AG09319 (cell line): ENCODE measurements around the gene ABHD10.
A peak's percentile ranks its signal among the peaks of the same experiment; 100 is the strongest.

Experiments used
- DNase-seq: peaks from one replicate; pipeline ENCODE4 v3.0.0-alpha.2; 2010; ENCODE audit warnings: low read depth; ENCODE audit errors: extremely low read depth
- TF ChIP-seq, protein P1 (sequence below): IDR thresholded peaks from 2 replicates; pipeline ENCODE4 v1.5.1; 2011; ENCODE audit warnings: low read depth, mild to moderate bottlenecking, inconsistent platforms, low read length, moderate library complexity

ABHD10 gene

DNA sequence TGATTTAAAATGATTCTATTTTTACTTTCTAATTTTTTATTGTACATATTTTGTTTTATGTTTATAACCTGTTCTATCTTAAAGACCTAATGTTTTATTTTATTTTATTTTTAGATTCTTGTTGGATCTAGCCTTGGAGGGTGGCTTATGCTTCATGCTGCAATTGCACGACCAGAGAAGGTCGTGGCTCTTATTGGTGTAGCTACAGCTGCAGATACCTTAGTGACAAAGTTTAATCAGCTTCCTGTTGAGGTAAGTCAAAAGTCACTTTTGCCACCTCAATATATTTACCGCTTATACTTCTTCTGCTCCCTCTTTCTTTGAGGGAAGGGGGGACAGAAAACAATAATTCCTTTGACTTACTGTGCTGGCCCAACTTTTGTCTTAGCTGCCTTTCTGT lies 8.0 kb downstream of the ABHD10 start:
- no peak for DNase-seq

DNA sequence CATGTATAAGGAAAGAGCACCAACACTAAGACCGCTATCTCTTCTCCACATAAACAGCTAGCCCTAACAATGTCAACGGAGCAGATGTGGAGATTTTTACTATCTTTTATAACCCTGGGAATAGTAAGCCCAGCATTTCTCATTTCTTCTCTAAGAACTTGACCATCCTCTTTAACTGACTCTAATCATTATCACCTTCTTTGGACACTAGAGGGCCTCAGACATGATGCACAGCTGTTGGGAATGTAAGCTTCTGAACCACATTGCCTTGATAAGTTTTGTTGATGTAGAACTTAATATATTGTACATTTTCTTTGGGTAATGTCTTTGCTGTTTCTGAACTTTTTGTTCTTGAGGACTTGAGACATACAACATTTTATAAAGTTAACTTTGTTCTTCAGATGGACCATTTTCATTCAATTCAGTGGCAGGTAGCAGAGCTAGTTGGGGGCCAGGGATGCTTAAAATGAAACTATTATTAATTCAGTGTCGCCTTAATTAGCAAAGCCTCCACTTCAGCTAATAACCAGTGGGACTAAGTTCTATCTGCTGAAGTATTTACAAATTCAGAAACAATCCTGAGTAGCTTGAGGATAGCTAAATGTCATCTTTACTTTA lies 10.3 kb downstream of the ABHD10 start:
- TF ChIP-seq, protein P1, sequence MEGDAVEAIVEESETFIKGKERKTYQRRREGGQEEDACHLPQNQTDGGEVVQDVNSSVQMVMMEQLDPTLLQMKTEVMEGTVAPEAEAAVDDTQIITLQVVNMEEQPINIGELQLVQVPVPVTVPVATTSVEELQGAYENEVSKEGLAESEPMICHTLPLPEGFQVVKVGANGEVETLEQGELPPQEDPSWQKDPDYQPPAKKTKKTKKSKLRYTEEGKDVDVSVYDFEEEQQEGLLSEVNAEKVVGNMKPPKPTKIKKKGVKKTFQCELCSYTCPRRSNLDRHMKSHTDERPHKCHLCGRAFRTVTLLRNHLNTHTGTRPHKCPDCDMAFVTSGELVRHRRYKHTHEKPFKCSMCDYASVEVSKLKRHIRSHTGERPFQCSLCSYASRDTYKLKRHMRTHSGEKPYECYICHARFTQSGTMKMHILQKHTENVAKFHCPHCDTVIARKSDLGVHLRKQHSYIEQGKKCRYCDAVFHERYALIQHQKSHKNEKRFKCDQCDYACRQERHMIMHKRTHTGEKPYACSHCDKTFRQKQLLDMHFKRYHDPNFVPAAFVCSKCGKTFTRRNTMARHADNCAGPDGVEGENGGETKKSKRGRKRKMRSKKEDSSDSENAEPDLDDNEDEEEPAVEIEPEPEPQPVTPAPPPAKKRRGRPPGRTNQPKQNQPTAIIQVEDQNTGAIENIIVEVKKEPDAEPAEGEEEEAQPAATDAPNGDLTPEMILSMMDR: peak; percentile 76
- no peak for DNase-seq

More for the DNA sequence above, 8.0 kb downstream of the ABHD10 start:
- TF ChIP-seq, protein P1: no peak

DNA sequence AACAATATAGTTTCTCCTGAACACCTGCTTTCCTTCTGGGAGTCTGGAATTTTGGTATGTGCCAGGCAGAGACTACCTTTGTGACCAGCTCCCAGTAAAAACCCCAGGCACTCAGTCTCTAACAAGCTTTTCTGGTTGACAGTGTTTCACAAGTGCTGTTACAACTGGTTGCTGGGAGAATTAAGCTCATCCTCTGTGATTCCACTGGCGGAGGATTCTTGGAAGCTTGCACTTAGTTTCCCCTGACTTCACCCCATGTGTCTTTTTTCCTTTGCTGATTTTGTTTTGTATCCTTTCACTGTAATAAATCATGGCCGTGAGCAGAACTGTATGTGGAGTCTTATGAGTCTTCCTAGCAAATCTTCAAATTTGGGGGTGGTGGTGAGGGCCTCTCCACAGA lies 14.2 kb downstream of the ABHD10 start:
- TF ChIP-seq, protein P1: no peak
- DNase-seq: no peak

DNA sequence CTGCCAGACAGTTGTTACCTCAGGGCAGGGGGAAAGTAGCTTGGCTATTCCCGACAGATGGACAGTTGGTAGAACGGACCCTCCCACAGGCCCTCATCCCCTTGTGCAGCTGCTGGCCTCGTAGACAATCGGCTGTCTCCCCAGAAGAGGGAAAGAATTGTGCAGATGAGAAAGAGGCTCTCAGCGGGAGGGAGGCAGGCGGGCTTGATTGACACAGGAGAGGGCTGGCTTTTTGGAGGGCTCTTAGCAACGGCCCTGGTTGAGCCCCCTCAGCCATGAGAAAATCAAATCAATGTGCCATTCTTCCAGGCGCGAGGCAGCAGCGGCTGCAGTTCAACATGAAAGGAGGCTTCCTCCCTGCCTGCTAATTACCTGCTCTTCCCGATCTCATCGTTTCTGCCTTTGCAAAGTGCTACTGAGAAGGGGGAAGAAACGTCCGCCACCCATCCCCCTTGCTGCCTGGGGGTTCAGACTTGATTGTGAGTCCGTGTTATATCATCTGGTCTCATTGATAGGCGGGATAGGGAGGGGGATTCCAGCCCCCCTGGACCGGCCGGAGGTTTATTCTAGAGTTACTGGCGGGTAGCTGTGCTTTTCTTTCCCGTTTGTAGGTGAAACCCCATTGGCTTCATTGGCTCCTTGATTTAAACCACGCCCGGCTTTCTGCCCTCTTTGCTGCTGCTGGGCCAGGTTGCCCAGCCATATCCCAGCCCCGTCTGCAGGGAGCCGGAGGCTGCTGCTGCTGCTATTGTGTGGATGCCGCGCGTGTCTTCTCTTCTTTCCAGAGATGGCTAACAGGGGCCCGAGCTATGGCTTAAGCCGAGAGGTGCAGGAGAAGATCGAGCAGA lies 20.0 kb downstream of the ABHD10 start, which contains the start of gene TAGLN3:
TAGLN3 (plus strand) TSS at position 287 of the 848 bp plus-strand sequence; CDS start at position 788, 501 bp downstream.
- TF ChIP-seq, protein P1: no peak
- DNase-seq: no peak

DNA sequence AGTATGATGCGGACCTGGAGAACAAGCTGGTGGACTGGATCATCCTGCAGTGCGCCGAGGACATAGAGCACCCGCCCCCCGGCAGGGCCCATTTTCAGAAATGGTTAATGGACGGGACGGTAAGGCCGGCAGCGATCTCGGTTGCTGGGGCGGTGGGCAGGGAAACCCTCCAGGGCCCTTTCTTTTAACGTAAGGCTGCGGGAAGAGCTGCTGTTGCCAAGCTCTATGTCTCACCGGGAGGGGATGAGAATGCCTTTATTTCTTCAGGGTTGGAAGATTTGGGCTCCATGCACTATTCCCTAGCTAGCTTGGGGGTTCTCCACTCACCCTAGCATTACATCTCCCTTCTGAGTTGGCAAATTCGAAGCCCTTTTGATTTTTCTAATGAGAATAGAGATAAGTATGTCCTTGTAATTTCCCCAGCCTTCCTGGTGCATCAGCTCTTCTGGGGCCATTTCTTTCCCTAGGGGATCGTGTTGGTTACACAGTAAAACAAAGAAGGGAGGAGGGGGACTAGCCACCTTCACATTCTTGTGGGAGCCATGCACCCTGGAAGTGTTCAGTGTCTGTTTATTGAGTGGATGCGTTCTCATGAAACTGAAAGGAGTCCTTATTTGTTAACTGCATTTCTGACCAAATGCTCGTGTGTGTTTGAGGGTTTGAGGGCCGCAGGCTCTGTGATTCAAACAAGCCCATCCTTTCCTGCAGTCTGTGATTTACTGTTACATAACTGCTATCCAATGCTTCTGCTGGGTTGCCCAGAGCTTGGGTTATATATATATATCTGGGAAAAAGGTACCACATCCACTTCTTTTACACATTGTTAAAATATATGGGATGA lies 20.9 kb downstream of the ABHD10 start:
- TF ChIP-seq, protein P1: no peak
- no peak for DNase-seq

DNA sequence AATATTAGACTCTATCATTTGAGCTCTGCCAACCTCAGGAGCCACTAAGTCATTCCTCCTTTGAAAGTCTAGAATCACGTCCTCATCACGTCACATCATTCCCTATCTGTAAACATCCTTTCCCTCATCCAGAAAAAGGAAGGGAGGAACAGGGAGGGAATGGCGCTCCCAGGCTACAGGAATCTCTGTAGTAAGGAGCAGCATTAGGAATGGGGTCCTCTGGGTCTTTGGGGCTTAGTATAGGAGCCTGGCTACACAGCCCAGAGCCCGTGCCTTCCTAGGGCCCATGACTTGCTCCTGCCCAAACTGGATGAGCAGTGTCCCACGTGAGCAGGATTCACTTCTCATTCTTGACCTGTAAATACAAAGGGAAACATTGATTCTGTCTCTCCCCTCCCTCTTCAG lies 21.5 kb downstream of the ABHD10 start:
- TF ChIP-seq, protein P1: no peak
- DNase-seq: no peak
